CD4-positive, CD25-positive, alpha-beta regulatory T cell (primary cell): ENCODE results near the gene CCDC60. TPM values are rescaled to one million over a fixed set of nuclear protein-coding genes. Genes with fewer than 3 reads are reported as not detected.

Source experiments
- ATAC-seq, 2 donors: fragments of 150-1000 bp; cut with Tn5 transposase; one replicate each; pipeline ENCODE4 v1.10.0; 2021; ENCODE audit warnings: low read depth in 2 of 2, moderate number of reproducible peaks in 2 of 2, moderate library complexity in 1 of 2
- DNase-seq, 3 donors: peaks; one replicate each; pipeline versions ENCODE4 v3.0.0 to v3.0.0-alpha.2; 2012 to 2022; ENCODE audit warnings: mixed read lengths in 1 of 3
- H3K27ac ChIP-seq: one replicate; pipeline ENCODE4 v1.7.0; 2013; ENCODE audit warnings: mild to moderate bottlenecking, low read length; ENCODE audit not compliant: insufficient read depth, poor library complexity, severe bottlenecking
- H3K27me3 ChIP-seq: one replicate; pipeline ENCODE4 v1.7.0; 2013; ENCODE audit warnings: low read length; ENCODE audit not compliant: control insufficient read depth, insufficient read depth
- H3K36me3 ChIP-seq: one replicate; pipeline ENCODE4 v1.7.0; 2013; ENCODE audit warnings: mild to moderate bottlenecking, low read length, moderate library complexity; ENCODE audit not compliant: control insufficient read depth, insufficient read depth
- H3K4me1 ChIP-seq: 2 replicates; pipeline ENCODE4 v1.7.0; 2013; ENCODE audit warnings: mild to moderate bottlenecking, low read length; ENCODE audit not compliant: insufficient read depth, control insufficient read depth, poor library complexity, severe bottlenecking
- H3K4me3 ChIP-seq: one replicate; pipeline ENCODE4 v1.7.0; 2013; ENCODE audit warnings: low read depth, mild to moderate bottlenecking, low read length, moderate library complexity
- H3K9me3 ChIP-seq, 2 experiments: 1 replicate in 1 of 2; 2 replicates in 1 of 2; pipeline ENCODE4 v1.7.0; 2013; ENCODE audit warnings: low read length in 2 of 2, mild to moderate bottlenecking in 1 of 2, moderate library complexity in 1 of 2; ENCODE audit not compliant: control insufficient read depth in 2 of 2
- H3K27ac Mint-ChIP-seq, 3 donors: one replicate each; pipeline ENCODE4 v1.8.0; 2020 to 2022; ENCODE audit warnings: mild to moderate bottlenecking in 3 of 3, mixed read lengths in 3 of 3, moderate library complexity in 2 of 3
- H3K27me3 Mint-ChIP-seq: one replicate; pipeline ENCODE4 v1.8.0; 2022; ENCODE audit warnings: mild to moderate bottlenecking, mixed read lengths
- H3K36me3 Mint-ChIP-seq: one replicate; pipeline ENCODE4 v1.8.0; 2020; ENCODE audit warnings: mixed read lengths
- H3K4me1 Mint-ChIP-seq, 4 donors: one replicate each; pipeline ENCODE4 v1.8.0; 2020 to 2022; ENCODE audit warnings: mixed read lengths in 4 of 4, mild to moderate bottlenecking in 1 of 4
- H3K4me3 Mint-ChIP-seq, 4 donors: one replicate each; pipeline ENCODE4 v1.8.0; 2020 to 2022; ENCODE audit warnings: mild to moderate bottlenecking in 4 of 4, mixed read lengths in 4 of 4, moderate library complexity in 3 of 4
- H3K9me3 Mint-ChIP-seq, 7 donors: one replicate each; pipeline ENCODE4 v1.8.0; 2020 to 2022; ENCODE audit warnings: mixed read lengths in 7 of 7, mild to moderate bottlenecking in 3 of 7, moderate library complexity in 2 of 7
- polyA plus RNA-seq, 4 donors: library from polyadenylated mRNA; unstranded; fragments of 300-500 nt; fragmentation: Illumina TruSeq; gene quantifications; one replicate each; pipeline ENCODE4 v1.2.3, GENCODE V29; 2021
- total RNA-seq: library from RNA; stranded (reverse); gene quantifications from one replicate; pipeline ENCODE4 v1.2.3, GENCODE V29; 2022

CCDC60 gene
- total and polyA plus RNA-seq, 5 donors from 2014 or later: not detected

GRCh38 chr12:119500209-119500608 lies 165.7 kb downstream of the CCDC60 start:
- no peaks in the 10 kb centered on the region for H3K36me3 Mint-ChIP-seq
- H3K4me1 Mint-ChIP-seq: no peaks in the 10 kb centered on the region

GRCh38 chr12:119501052-119501451 lies 166.5 kb downstream of the CCDC60 start:
- DNase-seq (no peak), ATAC-seq (no peak)
- Mint-ChIP-seq H3K36me3 (no peaks in the 10 kb centered on the region), H3K27me3 (peaks cover 12% of the 10 kb centered on the region), H3K9me3 (no peaks in the 10 kb centered on the region), H3K27ac (no peak overlapping the region), H3K4me1 (no peaks in the 10 kb centered on the region), H3K4me3 (no peak overlapping the region)
- peaks cover 4% of the 10 kb centered on the region for H3K27me3 ChIP-seq
- H3K4me3 ChIP-seq: no peak overlapping the region
- no peak overlapping the region for H3K27ac ChIP-seq
- H3K36me3 ChIP-seq: no peaks in the 10 kb centered on the region
- no peaks in the 10 kb centered on the region for H3K4me1 ChIP-seq
- no peaks in the 10 kb centered on the region for H3K9me3 ChIP-seq

More at GRCh38 chr12:119500209-119500608, 165.7 kb downstream of the CCDC60 start:
- Mint-ChIP-seq H3K4me3 (no peak overlapping the region), H3K27me3 (peaks cover 13% of the 10 kb centered on the region), H3K9me3 (no peaks in the 10 kb centered on the region), H3K27ac (no peak overlapping the region)
- Histone ChIP-seq H3K27me3 (peaks cover 4% of the 10 kb centered on the region), H3K4me3 (no peak overlapping the region), H3K27ac (no peak overlapping the region), H3K4me1 (no peaks in the 10 kb centered on the region), H3K9me3 (no peaks in the 10 kb centered on the region), H3K36me3 (no peaks in the 10 kb centered on the region)
- ATAC-seq (no peak), DNase-seq (no peak)

DNA sequence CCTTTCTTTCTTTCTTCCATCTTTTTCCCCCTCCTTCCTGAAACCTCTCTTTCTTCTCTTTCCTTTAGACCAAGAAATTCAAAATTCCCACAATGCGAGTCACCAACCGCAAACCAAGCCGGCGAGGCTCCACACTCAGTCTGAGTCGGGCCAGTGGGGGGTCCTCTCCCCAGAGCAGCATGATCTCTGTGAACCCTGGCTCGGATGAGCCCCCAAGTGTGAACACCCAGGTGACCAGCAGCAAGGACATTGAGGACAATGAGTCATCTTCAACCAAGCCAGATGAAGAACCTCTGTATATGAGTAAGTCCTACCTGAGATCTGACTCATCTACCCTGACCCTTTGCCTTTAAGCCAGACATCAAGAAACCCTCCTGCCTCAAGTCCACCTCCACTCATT lies 170.5 kb downstream of the CCDC60 start:
- no peaks in the 10 kb centered on the region for H3K27me3 ChIP-seq
- H3K4me1 ChIP-seq: no peaks in the 10 kb centered on the region
- no peak overlapping the region for H3K4me3 Mint-ChIP-seq
- no peak overlapping the region for H3K4me3 ChIP-seq
- H3K36me3 Mint-ChIP-seq: no peaks in the 10 kb centered on the region
- H3K9me3 ChIP-seq: no peaks in the 10 kb centered on the region
- H3K36me3 ChIP-seq: no peaks in the 10 kb centered on the region
- no peak overlapping the region for H3K27ac Mint-ChIP-seq
- no peaks in the 10 kb centered on the region for H3K9me3 Mint-ChIP-seq
- H3K4me1 Mint-ChIP-seq: no peaks in the 10 kb centered on the region
- no peak for ATAC-seq
- H3K27ac ChIP-seq: no peak overlapping the region
- H3K27me3 Mint-ChIP-seq: peaks cover 4% of the 10 kb centered on the region
- no peak for DNase-seq

- no peaks in the 10 kb centered on the region for H3K36me3 Mint-ChIP-seq
- H3K36me3 ChIP-seq: no peaks in the 10 kb centered on the region
- no peak overlapping the region for H3K27ac ChIP-seq
These were observed 178.4 kb downstream of the CCDC60 start for GRCh38 chr12:119512772-119513497.

GRCh38 chr12:119528241-119528640 lies 193.7 kb downstream of the CCDC60 start:
- H3K4me3 ChIP-seq: no peak overlapping the region
- no peaks in the 10 kb centered on the region for H3K36me3 ChIP-seq
- no peaks in the 10 kb centered on the region for H3K9me3 ChIP-seq
- DNase-seq: no peak
- Mint-ChIP-seq H3K9me3 (peaks cover 0 to 14% (median 4%) of the 10 kb centered on the region in 7 donors), H3K27me3 (peaks cover 6% of the 10 kb centered on the region), H3K36me3 (no peaks in the 10 kb centered on the region), H3K27ac (no peak overlapping the region), H3K4me1 (no peaks in the 10 kb centered on the region), H3K4me3 (no peak overlapping the region)
- no peaks in the 10 kb centered on the region for H3K27me3 ChIP-seq
- no peak for ATAC-seq
- H3K27ac ChIP-seq: no peak overlapping the region
- no peaks in the 10 kb centered on the region for H3K4me1 ChIP-seq

More at GRCh38 chr12:119512772-119513497, 178.4 kb downstream of the CCDC60 start:
- DNase-seq (no peak), ATAC-seq (no peak)
- no peaks in the 10 kb centered on the region for H3K4me1 Mint-ChIP-seq
- H3K9me3 Mint-ChIP-seq: peaks cover 0 to 3% (median 0%) of the 10 kb centered on the region in 7 donors
- no peak overlapping the region for H3K4me3 Mint-ChIP-seq
- Histone ChIP-seq H3K4me3 (no peak overlapping the region), H3K4me1 (no peaks in the 10 kb centered on the region), H3K9me3 (no peaks in the 10 kb centered on the region), H3K27me3 (no peaks in the 10 kb centered on the region)
- H3K27me3 Mint-ChIP-seq: peaks cover 7% of the 10 kb centered on the region
- H3K27ac Mint-ChIP-seq: no peak overlapping the region

GRCh38 chr12:119540476-119540875 lies 205.9 kb downstream of the CCDC60 start:
- Histone ChIP-seq H3K27ac (no peak overlapping the region), H3K27me3 (peaks cover 3% of the 10 kb centered on the region), H3K9me3 (no peaks in the 10 kb centered on the region), H3K4me1 (no peaks in the 10 kb centered on the region), H3K4me3 (no peak overlapping the region), H3K36me3 (no peaks in the 10 kb centered on the region)
- DNase-seq (no peak), ATAC-seq (no peak)
- Mint-ChIP-seq H3K4me1 (no peaks in the 10 kb centered on the region), H3K27me3 (peaks cover 18% of the 10 kb centered on the region), H3K9me3 (peaks cover 0 to 8% (median 0%) of the 10 kb centered on the region in 7 donors), H3K36me3 (no peaks in the 10 kb centered on the region), H3K4me3 (no peak overlapping the region), H3K27ac (no peak overlapping the region)

DNA sequence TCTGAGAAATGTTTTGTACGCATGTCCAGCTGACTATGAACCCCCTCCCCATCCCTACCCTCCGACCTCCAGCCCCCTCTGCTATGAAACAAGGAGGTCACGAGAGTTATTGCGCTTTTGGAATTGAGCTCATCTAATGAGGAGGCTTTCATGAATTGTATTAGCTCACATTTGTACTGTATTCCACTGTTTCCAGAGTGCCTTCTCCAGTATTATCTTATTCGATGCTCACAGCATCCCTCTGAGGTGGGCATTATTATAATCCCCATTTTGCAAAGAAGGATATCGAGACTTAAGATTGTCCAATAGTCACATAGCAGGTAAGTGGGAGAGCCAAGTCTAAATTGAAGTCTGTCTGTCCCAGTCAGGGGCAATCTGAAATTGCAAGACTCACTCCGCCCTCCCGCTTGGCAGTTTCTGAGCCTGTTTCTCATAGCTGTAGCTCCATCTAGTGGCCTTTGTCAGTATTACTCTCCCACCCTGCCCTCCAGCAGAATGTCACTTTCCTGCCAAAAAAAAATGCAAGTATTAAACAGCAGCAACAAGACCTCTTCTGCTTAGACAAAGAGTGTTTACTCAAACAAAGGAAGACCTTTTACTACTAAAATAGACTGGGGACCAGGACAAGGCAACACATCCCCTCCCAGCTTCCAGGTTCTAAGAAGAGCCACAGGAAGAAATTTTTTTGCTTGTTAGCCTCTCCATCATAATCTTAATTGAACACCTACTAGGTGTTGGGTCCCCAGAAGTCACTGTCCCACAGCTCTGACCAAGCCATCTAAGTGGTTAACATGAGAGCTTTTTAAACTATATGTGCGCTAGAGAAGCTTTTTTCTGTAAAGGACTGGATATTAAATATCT lies 210.5 kb downstream of the CCDC60 start:
- H3K4me3 Mint-ChIP-seq: no peak overlapping the region
- ATAC-seq (peak in 1 of 2 donors; percentile 37), DNase-seq (peak; percentile 25 to 68 (median 49))
- peaks cover 0 to 6% (median 0%) of the 10 kb centered on the region in 7 donors for H3K9me3 Mint-ChIP-seq
- H3K4me1 Mint-ChIP-seq: no peaks in the 10 kb centered on the region
- Histone ChIP-seq H3K27me3 (peaks cover 3% of the 10 kb centered on the region), H3K27ac (no peak overlapping the region), H3K36me3 (no peaks in the 10 kb centered on the region), H3K4me3 (no peak overlapping the region), H3K4me1 (no peaks in the 10 kb centered on the region), H3K9me3 (no peaks in the 10 kb centered on the region)
- peaks cover 18% of the 10 kb centered on the region for H3K27me3 Mint-ChIP-seq
- no peaks in the 10 kb centered on the region for H3K36me3 Mint-ChIP-seq
- no peak overlapping the region for H3K27ac Mint-ChIP-seq
